Coronary artery (tissue), 2 donors: ENCODE data around the gene DDX3X.

ENCODE experiments used
- DNase-seq: peaks from one replicate; pipeline ENCODE4 v3.0.0-alpha.2; 2017; ENCODE audit warnings: low spot score
- H3K27ac ChIP-seq, 2 donors: fragments of 200-600 bp; sonication (generic); one replicate each; pipeline ENCODE4 v1.5.1; 2016 to 2019
- H3K4me3 ChIP-seq: fragments of 200-600 bp; sonication (generic); 2 replicates; pipeline ENCODE4 v1.5.1; 2016; ENCODE audit warnings: mild to moderate bottlenecking, moderate library complexity
- TF ChIP-seq, protein P1 (sequence below): fragments of 200-600 bp; sonication (generic); IDR thresholded peaks from one replicate; pipeline ENCODE4 v1.5.1; 2019; ENCODE audit warnings: antibody characterized with exemption

Gene DDX3X

DNA sequence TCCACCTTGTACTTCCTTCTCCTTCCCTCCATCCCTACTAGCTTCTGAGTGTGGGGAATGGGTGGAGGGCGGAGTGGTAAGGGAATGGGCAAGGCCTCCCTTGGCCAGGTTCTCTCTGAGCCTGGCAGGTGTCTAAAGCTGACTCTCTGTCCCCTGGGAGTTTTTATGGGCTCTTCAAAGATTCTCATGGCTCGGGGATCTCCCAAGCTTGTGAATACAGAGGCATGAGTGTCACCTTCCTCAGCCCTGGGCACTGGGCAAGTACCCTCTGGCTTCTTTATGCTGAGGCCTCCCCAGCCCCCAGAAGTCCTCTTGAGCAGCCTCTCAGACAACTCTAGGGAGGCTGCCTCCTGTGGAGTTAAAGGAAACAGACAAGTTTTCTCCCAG lies 32.5 kb upstream of the DDX3X start:
- TF ChIP-seq, protein P1, sequence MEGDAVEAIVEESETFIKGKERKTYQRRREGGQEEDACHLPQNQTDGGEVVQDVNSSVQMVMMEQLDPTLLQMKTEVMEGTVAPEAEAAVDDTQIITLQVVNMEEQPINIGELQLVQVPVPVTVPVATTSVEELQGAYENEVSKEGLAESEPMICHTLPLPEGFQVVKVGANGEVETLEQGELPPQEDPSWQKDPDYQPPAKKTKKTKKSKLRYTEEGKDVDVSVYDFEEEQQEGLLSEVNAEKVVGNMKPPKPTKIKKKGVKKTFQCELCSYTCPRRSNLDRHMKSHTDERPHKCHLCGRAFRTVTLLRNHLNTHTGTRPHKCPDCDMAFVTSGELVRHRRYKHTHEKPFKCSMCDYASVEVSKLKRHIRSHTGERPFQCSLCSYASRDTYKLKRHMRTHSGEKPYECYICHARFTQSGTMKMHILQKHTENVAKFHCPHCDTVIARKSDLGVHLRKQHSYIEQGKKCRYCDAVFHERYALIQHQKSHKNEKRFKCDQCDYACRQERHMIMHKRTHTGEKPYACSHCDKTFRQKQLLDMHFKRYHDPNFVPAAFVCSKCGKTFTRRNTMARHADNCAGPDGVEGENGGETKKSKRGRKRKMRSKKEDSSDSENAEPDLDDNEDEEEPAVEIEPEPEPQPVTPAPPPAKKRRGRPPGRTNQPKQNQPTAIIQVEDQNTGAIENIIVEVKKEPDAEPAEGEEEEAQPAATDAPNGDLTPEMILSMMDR, result no peak
- Histone ChIP-seq H3K4me3 (no peak overlapping the region), H3K27ac (peak overlapping the region in 1 of 2 donors; percentile 1)
- no peak for DNase-seq

DNA sequence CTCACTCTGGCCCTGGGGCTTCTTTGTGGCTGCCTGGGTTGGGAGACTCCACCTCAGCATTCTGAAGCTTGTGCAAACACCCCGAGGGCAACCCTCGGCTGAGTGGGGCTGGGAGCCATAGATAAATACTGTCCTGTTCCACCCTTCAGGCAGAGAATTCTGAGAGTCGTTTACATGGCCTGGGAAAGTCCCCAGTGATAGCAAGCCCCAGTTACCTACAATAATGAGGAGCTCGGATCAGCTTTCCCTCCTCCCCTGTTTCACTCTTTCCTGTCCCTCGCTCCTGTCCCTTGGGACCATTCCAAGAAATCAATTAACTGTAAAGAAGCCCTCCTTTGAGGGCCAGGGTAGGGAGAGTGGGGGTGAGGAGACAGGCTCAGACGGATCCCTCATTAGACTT lies 31.6 kb upstream of the DDX3X start:
- Histone ChIP-seq H3K27ac (no peak overlapping the region), H3K4me3 (no peak overlapping the region)
- TF ChIP-seq, protein P1, result no peak
- DNase-seq, result no peak

DNA sequence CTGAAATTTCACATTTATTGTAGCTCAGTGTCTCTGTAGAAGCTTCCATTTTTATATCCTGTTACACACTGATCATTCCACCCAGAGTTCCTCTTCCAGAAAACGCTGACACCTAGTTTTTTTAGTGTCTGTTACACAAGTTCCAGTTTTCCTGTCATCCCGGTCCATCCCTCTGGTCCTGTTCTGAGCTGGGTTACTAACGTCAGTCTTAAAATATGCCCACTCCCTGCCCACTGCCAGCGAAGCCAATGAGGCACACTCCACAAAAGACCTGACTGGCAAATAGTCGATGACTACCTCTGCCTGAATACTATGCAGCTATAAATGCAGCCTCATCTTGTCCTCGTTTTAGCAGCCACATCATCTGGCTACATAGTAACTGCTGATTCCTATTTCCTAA lies 30.9 kb upstream of the DDX3X start:
- Histone ChIP-seq H3K27ac (peak overlapping the region in 1 of 2 donors; percentile 32), H3K4me3 (no peak overlapping the region)
- no peak for DNase-seq
- TF ChIP-seq, protein P1, result no peak

DNA sequence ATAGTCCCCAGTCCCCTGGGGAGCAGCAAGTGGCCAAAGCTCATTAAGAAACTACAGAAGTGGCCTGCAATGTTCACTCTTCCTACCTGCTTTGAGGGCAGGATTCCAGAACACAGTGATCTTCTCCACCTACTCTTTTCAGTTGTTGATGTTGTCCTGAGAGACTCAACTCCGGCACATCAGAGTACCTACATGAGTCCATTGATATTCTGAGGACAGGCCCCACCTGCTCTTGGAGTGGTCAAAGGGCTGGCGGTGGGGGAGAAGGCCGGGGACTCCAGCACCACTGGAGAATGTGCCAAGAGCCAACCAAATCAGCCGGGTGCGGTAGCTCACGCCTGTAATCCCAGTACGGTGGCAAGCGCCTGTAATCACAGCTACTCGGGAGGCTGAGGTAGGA lies 29.8 kb upstream of the DDX3X start:
- H3K4me3 ChIP-seq, result no peak overlapping the region
- DNase-seq, result no peak
- TF ChIP-seq, protein P1, result no peak
- H3K27ac ChIP-seq, result no peak overlapping the region

DNA sequence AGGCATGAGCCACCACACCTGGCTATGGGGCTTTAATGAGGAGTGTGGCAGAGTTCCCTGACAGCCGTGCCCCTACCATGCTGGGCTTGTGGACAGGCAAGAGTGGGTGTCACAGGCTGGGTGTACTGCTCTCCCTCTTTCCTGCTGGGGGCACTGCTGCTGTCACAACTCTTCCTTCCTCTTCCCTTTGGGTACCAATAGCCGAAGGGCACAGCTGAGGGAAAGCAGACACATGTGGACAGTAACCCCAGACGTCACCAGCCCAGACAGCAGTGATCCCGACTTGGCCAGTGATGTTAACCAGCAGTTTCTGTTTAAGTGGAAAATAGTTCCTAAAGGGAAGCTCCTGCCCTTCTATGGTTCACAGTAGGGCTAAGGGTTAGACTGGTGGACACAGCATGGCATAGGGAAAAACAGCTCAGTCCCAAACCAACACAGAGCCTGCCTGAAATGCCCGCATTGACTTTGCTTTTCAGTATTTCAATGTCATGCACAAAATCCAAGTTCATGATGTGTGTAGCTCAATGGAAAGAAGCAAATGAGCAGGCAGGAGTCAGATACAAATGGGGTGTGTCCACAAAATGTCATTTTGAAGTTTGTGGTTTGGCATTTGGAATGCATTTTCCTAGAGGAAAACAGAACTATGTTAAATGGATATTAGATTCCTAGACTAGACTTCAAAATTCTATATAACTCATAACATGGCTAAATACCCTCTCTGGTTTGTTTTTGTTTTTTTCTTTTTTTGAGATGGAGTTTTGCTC lies 24.9 kb upstream of the DDX3X start:
- TF ChIP-seq, protein P1, result no peak
- Histone ChIP-seq H3K4me3 (no peak overlapping the region), H3K27ac (no peak overlapping the region)
- DNase-seq, result no peak

DNA sequence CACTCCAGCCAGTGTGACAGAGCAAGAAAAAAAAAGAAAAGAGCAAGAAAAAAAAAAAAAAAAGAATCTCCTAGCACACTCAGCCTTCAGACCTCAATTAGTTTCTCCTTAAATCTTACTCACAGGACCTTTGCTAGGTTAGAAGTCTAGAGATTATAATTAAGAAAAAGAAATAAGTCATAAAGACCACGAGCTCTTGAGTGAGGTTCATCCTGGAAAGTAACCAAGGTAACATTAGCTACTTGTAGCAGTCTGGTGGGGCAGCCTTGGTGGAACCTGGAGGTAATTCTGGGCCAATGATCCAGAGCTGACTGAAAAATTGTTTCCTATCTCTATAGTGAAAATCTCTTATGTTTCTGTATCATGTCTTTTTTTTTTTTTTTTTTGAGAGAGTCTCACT lies 21.2 kb upstream of the DDX3X start:
- no peak overlapping the region for H3K27ac ChIP-seq
- TF ChIP-seq, protein P1, result no peak

DNA sequence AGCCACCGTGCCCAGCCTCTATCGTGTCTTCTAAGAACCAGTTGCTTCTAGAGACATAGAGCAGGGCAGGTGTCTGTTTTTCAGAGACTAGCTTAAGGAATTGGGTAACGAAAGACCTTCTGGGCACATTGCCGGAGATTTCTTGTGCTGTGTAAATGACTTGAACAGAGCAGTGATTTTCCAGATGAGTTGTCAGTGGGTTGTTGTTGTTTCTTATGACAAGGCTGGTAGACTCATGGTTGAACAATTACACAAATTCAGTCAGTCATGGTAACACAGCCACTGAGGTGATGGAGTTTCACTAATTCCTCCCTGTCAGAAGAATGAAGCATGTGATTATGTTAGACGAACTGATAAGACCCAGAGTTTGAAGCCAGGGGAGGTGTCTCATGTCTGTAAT lies 20.5 kb upstream of the DDX3X start:
- Histone ChIP-seq H3K27ac (no peak overlapping the region), H3K4me3 (no peak overlapping the region)
- TF ChIP-seq, protein P1, result no peak
- DNase-seq, result no peak

More for the DNA sequence above, 21.2 kb upstream of the DDX3X start:
- H3K4me3 ChIP-seq, result no peak overlapping the region
- no peak for DNase-seq
